GM23248 (cell line): ENCODE measurements around the gene HYDIN.

Experiments
- EZH2 ChIP-seq: fragments of 200-600 bp; sonication (generic); IDR thresholded peaks from 2 replicates; pipeline ENCODE4 v1.6.1; 2018; ENCODE audit warnings: antibody characterized with exemption, mild to moderate bottlenecking; ENCODE audit not compliant: insufficient read depth, poor library complexity, severe bottlenecking
- EZH2phosphoT487 ChIP-seq: fragments of 200-600 bp; sonication (generic); IDR thresholded peaks from 2 replicates; pipeline ENCODE4 v1.6.1; 2018; ENCODE audit warnings: antibody characterized with exemption, moderate library complexity, mild to moderate bottlenecking, low read depth; ENCODE audit not compliant: insufficient read depth

- TF ChIP-seq EZH2: no peak
- no peak for TF ChIP-seq EZH2phosphoT487
Observed at GRCh38 chr16:71188956-71189712, 41.4 kb downstream of the HYDIN start.
